GM18519 (cell line): Measurements from ENCODE around the gene LAD1.

Experiments
- ATAC-seq: cut with Tn5 transposase; IDR thresholded peaks from one replicate; pipeline ENCODE4 v1.9.1; 2021; ENCODE audit warnings: mild to moderate bottlenecking, moderate library complexity; ENCODE audit not compliant: unreplicated experiment, low FRiP score

Gene LAD1

GRCh38 chr1:201350884-201351283, 48.2 kb downstream of the LAD1 start:
- ATAC-seq, result no peak

DNA sequence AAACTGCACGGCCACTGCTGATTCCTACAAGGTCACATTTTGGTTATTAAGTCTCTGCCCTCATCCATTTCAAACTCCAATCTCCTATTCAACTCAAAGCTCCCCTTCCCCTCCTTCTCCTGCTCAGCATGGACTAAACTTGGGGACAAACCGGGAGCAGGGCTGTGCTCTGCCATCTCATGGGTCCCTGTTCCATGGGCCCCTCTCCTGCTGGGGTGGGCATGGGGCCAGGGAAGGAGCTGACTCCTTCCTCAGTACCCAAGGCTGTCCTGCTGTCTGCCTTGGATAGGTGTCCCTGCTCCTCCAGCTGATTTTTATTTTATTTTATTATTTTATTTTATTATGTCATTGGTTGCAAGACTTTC, 48.8 kb downstream of the LAD1 start:
- ATAC-seq, result no peak

GRCh38 chr1:201349092-201349491, 50.0 kb downstream of the LAD1 start:
- ATAC-seq, result no peak

- no peak for ATAC-seq
Observed at GRCh38 chr1:201348211-201348566, 50.9 kb downstream of the LAD1 start.

GRCh38 chr1:201347498-201348210, 51.5 kb downstream of the LAD1 start:
- no peak for ATAC-seq

DNA sequence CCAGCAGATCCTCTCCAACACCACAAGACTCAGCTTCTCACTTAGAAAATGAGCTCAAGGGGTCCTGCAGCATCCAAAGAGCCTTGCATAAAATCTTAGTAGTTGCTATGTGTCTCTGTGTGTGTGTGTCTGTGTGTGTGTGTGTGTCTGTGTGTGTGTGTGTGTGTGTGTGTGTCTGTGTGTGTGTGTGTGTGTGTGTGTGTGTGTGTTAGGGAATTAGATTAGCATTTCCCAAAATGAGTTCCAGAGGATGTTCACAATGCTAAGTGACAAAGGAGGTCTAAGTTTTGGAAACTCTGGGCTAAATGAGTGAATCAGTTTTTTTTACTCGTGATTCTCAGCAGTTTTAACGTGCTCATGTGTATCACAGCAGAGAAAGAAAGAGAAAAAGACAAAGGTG, 52.1 kb downstream of the LAD1 start:
- no peak for ATAC-seq

GRCh38 chr1:201346337-201346939, 52.7 kb downstream of the LAD1 start:
- no peak for ATAC-seq

DNA sequence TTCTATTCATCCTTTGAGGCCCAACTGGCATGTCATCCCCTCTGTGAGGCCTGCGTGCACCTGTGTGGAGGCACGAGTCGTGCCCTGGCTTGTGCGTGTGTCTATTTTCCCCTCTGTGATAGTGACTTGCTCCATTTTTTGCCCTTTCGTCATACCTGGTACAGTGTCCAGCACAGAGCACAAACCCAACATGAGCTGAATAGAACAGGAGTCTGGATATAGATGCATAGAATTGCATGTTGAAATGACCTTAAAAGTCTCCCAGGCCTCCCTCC, 54.1 kb downstream of the LAD1 start:
- no peak for ATAC-seq

DNA sequence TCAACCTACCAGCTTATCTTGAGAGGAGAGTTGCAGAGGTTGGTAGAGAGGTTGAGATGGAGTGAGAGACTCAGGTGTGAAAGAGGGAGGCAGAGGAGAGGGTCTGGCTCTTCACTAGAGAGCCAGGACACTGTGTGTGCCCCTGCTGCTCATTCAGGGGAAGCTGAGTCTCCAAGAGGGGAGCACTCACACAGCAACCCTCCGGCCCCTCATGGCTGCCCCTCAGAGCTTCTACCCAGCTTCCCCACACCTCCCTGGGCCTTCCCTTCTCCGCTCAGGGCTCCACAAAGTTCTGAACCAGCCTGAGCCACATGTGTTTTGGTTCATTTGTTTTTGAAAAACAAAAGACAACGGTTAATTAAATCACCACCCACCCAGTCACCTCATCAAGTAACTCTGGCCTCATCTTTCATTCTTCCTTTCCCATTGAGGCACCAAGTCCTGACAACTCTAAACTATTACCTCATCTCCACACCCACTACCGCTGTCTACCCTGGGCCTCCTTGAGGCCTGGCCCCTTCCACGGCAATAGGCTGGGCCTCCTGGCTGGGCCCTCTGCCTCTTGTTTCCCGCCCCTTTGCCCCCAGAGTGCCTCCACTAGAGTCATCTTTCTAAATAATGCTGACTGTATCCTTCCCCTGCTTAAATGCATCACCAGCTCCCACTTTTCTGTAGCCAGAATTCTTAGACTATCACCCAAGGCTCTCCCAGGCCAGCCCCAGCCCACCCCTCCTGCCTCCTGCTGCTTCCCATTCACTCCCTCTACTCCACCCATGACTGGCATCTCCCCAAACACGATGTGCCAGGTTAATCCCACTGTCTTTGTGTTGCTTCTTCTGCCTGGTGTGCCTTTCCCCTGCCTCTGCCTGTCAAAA, 54.7 kb downstream of the LAD1 start:
- no peak for ATAC-seq

DNA sequence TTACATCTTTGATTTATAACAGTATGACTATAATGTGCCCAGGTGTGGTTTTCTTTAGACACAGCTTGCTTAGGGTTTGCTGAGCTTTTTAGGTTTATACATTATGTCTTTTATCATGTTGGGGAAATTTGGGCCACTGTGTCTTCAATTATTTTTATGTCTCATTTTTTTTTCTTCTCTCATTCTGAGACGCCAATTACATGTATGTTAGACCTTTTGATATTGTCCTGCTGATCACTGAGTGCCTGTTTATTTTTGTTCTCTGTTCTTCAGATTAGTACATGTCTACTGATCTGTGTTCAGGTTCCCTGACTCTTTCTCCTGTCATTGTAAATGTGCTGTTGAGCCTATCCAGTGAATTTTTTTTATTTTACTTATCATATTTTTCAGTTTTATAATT, 57.7 kb downstream of the LAD1 start:
- no peak for ATAC-seq

DNA sequence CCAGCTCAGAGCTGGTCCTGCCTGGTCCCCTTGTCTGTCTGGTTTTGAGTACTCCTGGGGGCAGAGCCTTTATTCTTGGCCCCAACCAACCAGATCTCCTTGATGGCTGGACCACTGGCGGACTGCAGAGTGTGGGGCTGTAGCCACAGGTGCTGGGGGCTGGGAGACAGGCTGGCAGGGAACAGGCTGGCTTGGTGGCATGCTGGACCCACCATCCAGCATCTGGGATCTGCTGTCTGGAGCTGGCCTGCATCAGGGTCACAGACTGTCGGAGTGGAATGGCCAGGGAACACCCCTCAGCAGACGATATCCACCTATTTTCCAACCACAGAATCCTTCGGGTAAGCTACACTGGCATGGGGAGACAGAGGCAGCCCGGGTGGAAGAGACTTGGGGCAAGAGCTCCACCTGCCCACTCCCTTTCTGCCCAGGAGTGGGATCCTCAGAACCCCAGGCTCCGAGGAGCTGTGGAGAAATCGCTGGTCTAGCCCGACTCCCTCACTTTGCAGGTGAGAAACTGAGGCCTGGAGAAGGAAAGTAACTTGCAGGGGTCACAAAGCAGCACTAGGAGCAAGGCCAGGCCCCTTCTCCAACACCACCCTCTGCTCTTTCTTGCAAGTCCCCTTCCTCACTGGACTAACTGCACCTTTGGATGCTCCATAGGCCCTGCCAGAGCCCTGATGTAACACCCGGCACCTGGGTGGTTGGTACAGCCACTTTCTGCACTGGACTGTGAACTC, 62.2 kb downstream of the LAD1 start:
- ATAC-seq, result no peak

GRCh38 chr1:201335901-201336300, 63.2 kb downstream of the LAD1 start:
- no peak for ATAC-seq

DNA sequence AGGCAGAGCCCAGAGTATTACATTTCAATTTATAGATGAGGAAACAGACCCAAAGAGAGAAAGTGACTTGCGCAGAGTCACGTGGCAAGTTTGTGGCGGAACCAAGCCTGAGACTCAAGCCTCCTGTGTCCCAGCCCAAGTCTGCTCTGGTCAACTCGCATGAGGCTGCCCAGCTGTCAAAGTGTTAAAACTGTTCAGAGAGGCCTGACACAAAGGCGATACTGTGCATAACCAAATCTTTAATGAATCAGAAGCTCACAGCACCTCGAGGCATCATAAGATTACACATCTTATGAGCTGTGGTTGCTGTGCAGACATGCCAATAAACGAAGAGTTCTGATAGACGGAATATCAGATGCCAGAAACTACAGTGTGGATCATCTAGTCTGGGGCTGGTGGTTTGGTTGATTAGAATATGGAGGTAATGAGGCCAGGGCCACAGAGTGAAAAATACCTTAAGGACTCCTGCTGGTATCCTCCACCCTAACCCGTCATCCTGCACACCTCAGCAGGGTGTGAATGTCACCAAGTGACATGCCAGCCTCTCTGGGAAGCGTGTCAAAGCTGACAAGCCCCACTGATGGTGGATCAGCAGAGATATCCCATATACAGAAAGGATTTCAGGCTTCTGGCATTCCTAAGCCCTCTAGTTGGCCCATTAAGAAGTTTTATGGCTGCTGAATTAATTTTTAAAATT, 63.8 kb downstream of the LAD1 start:
- no peak for ATAC-seq

DNA sequence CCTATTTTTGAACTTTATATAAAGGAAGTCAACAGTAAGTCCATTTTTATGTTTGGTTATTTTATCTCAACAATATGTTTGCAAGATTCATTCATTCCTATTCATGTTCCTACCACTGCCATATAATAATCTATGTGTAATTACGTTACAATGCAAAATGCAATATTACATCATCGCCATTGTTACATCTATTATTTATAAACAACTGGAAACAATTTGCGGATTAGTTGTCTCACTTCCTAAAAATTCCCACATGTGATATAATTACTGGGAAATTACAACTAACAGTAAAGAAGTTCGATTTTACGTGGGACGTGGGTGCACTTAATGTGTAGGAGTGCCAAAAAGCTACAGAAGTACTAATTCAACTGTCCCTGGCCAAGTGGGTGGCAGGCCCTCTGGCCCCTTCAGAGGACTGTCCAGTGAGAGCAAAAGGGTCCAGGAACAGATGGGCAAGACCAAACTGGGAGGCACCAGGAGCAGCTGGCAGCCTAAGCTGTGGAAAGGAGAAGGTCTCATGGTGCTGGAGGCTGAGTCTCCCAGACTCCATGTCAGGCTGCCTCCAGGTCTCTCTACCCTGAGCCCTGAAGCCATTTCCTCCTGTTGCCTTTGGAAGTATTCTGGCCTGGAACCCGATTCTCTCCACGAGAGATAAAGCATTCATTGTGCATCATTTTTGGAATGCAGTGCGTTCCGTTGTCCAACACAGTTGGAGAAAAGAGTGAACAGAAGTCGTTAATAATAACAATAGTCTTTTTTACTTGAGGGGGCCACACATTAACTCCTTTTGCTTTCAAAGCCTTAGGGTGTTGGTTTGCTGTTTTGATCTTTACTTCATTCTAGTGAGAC, 64.6 kb downstream of the LAD1 start:
- ATAC-seq, result no peak

- no peak for ATAC-seq
Observed at GRCh38 chr1:201332616-201333335, 66.3 kb downstream of the LAD1 start.

DNA sequence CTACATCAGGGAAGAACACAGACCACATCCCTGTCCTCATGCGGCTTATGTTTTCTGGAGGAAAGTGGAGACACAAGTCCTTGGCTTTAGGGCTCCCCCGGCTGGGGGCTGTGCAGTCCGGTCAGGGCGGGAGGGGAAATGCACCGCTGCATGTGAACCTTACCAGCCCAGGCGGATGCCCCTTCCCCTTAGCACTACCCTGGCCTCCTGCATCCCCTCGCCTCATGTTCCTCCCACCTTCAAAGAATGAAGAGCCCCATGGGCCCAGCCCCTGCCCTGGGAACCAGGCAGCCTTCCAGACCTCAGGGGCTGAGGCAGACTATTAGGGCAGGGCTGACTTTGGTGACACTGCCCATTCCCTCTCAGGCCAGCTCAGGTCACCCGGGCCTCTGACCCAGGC, 67.1 kb downstream of the LAD1 start:
- no peak for ATAC-seq

DNA sequence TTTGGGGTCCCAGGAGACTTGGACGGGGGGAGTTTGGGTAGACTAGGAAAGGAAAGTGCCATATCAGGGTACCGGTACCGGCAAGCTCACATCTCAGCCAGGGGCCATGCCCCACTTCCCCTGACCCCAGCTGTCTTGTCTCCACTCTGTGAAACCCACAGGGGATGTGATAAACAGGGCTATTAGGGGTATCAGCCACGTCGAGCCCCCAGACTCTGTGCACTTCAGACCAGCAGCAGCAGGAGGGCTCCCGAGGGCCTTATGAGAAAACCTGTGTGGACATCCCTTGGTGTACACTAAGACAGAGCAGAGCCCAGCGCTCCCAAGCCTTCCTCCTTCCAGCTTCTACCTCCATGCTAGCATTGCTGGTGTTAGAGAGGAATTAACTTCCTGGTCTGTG, 68.0 kb downstream of the LAD1 start:
- no peak for ATAC-seq
